ENCODE data around the gene GPHA2. TPM values are rescaled to one million over a fixed set of nuclear protein-coding genes. Genes with fewer than 3 reads are reported as not detected.

GPHA2 gene
- polyA plus RNA-seq, 4 donors: 1.9 to 3.1 (median 2.6) TPM

GRCh38 chr11:64911689-64912088 is 24.0 kb downstream of the GPHA2 start:
- no peak for DNase-seq (ENCODE audit: low read depth in 4 of 4, low spot score in 2 of 4)

GRCh38 chr11:64911142-64911541 is 24.6 kb downstream of the GPHA2 start:
- no peak for DNase-seq (ENCODE audit: low read depth in 4 of 4, low spot score in 2 of 4)

- DNase-seq (ENCODE audit: low read depth in 4 of 4, low spot score in 2 of 4): no peak
Observed at GRCh38 chr11:64910451-64911093, 25.1 kb downstream of the GPHA2 start.

- no peak for DNase-seq (ENCODE audit: low read depth in 4 of 4, low spot score in 2 of 4)
Observed at GRCh38 chr11:64909653-64910343, 25.9 kb downstream of the GPHA2 start.

GRCh38 chr11:64908766-64909165 is 26.9 kb downstream of the GPHA2 start:
- DNase-seq (ENCODE audit: low read depth in 4 of 4, low spot score in 2 of 4): no peak

GRCh38 chr11:64906314-64906635 is 29.4 kb downstream of the GPHA2 start:
- DNase-seq (ENCODE audit: low read depth in 4 of 4, low spot score in 2 of 4): no peak

- DNase-seq (ENCODE audit: low read depth in 4 of 4, low spot score in 2 of 4): no peak
Observed at GRCh38 chr11:64905516-64906313, 30.0 kb downstream of the GPHA2 start.

GRCh38 chr11:64903291-64903833 is 32.3 kb downstream of the GPHA2 start:
- no peak for DNase-seq (ENCODE audit: low read depth in 4 of 4, low spot score in 2 of 4)

- DNase-seq (ENCODE audit: low read depth in 4 of 4, low spot score in 2 of 4): no peak
Observed at GRCh38 chr11:64902102-64902900, 33.4 kb downstream of the GPHA2 start.

- no peak for DNase-seq (ENCODE audit: low read depth in 4 of 4, low spot score in 2 of 4)
Observed at GRCh38 chr11:64900774-64901173, 34.9 kb downstream of the GPHA2 start.

GRCh38 chr11:64900263-64900678 is 35.4 kb downstream of the GPHA2 start:
- DNase-seq (ENCODE audit: low read depth in 4 of 4, low spot score in 2 of 4): no peak

- no peak for DNase-seq (ENCODE audit: low read depth in 4 of 4, low spot score in 2 of 4)
Observed at GRCh38 chr11:64898541-64898940, 37.2 kb downstream of the GPHA2 start.

GRCh38 chr11:64898076-64898445 is 37.6 kb downstream of the GPHA2 start:
- DNase-seq (ENCODE audit: low read depth in 4 of 4, low spot score in 2 of 4): no peak

GRCh38 chr11:64897381-64898075 is 38.2 kb downstream of the GPHA2 start:
- DNase-seq (ENCODE audit: low read depth in 4 of 4, low spot score in 2 of 4): no peak

GRCh38 chr11:64896448-64897022 is 39.2 kb downstream of the GPHA2 start:
- no peak for DNase-seq (ENCODE audit: low read depth in 4 of 4, low spot score in 2 of 4)

GRCh38 chr11:64894812-64895452 is 40.8 kb downstream of the GPHA2 start:
- no peak for DNase-seq (ENCODE audit: low read depth in 4 of 4, low spot score in 2 of 4)

GRCh38 chr11:64894070-64894811 is 41.5 kb downstream of the GPHA2 start:
- no peak for DNase-seq (ENCODE audit: low read depth in 4 of 4, low spot score in 2 of 4)
